A673 (cell line): ENCODE data around the gene MINDY2. TPM values are rescaled to one million over a fixed set of nuclear protein-coding genes. Genes with fewer than 3 reads are reported as not detected.
A peak's percentile ranks its signal among the peaks of the same experiment; 100 is the strongest.

Experiments used
- BruUV-seq: library from RNA; stranded (reverse); fragments of 400-500 nt; replicated peaks from 2 replicates; lab custom pipeline; 2021; lab: Mats Ljungman, UMichigan
- CTCF ChIA-PET: fragments of 300-600 bp; sonication (Branson Sonifier 250); formaldehyde crosslinking; loops from one replicate; lab custom pipeline; 2022; ENCODE audit warnings: antibody characterized with exemption; lab: Charles Lee
- POLR2A ChIA-PET: fragments of 300-600 bp; sonication (Branson Sonifier 250); formaldehyde crosslinking; loops from one replicate; lab custom pipeline; 2022; ENCODE audit warnings: antibody characterized with exemption; ENCODE audit not compliant: low non-redundant PET; lab: Charles Lee
- DNase-seq: peaks from one replicate; pipeline ENCODE4 v3.0.0-alpha.2; 2015; ENCODE audit warnings: low spot score
- H3K27ac ChIP-seq: fragments of 200-600 bp; sonication (generic); 2 replicates; pipeline ENCODE4 v1.5.1; 2016; ENCODE audit warnings: mixed run types, low read depth, mild to moderate bottlenecking, mixed read lengths, antibody characterized with exemption, low read length; ENCODE audit not compliant: poor library complexity, severe bottlenecking
- H3K27me3 ChIP-seq: fragments of 200-600 bp; sonication (generic); replicated peaks from 2 replicates; pipeline ENCODE4 v1.6.1; 2017; ENCODE audit warnings: mixed run types, low read depth, mild to moderate bottlenecking, mixed read lengths, antibody characterized with exemption, low read length; ENCODE audit not compliant: insufficient read depth, poor library complexity
- H3K36me3 ChIP-seq: fragments of 200-600 bp; sonication (generic); 2 replicates; pipeline ENCODE4 v1.6.1; 2016; ENCODE audit warnings: mixed run types, mild to moderate bottlenecking, mixed read lengths, antibody characterized with exemption, low read length; ENCODE audit not compliant: insufficient read depth, poor library complexity, severe bottlenecking
- H3K4me1 ChIP-seq: fragments of 200-600 bp; sonication (generic); 2 replicates; pipeline ENCODE4 v1.6.1; 2017; ENCODE audit warnings: mixed run types, mild to moderate bottlenecking, mixed read lengths, antibody characterized with exemption, low read length; ENCODE audit not compliant: insufficient read depth, poor library complexity, severe bottlenecking
- H3K4me3 ChIP-seq: fragments of 200-600 bp; sonication (generic); 2 replicates; pipeline ENCODE4 v1.5.1; 2016; ENCODE audit warnings: low read depth, mixed run types, mild to moderate bottlenecking, mixed read lengths, low read length; ENCODE audit not compliant: poor library complexity, severe bottlenecking
- H3K9me3 ChIP-seq: fragments of 200-600 bp; sonication (generic); 2 replicates; pipeline ENCODE4 v1.6.1; 2016; ENCODE audit warnings: mixed run types, low read depth, mild to moderate bottlenecking, mixed read lengths, antibody characterized with exemption, low read length; ENCODE audit not compliant: poor library complexity, severe bottlenecking
- CTCF ChIP-seq: fragments of 300-800, 200-600 bp; sonication (generic); conservative IDR thresholded peaks from 2 replicates; pipeline ENCODE4 v1.5.1; 2017; ENCODE audit warnings: low read depth, mild to moderate bottlenecking, antibody characterized with exemption, low read length, moderate library complexity, mixed read lengths
- EZH2 ChIP-seq: fragments of 200-600 bp; sonication (generic); IDR thresholded peaks from 2 replicates; pipeline ENCODE4 v1.6.1; 2017; ENCODE audit warnings: borderline replicate concordance, low read depth, mild to moderate bottlenecking, mixed read lengths, antibody characterized with exemption, low read length; ENCODE audit not compliant: poor library complexity, severe bottlenecking
- intact Hi-C: fragments of 100-400 bp; cut with micrococcal nuclease; formaldehyde crosslinking; loops from one replicate; pipeline ENCODE4 v1.10.0; 2022; ENCODE audit not compliant: unreplicated experiment
- total RNA-seq: library from RNA; stranded (reverse); gene quantifications from 2 replicates; pipeline ENCODE4 v1.2.3, GENCODE V29; 2021

MINDY2 gene
- total RNA-seq, 1 experiment from 2014 or later = 14.1 TPM

DNA sequence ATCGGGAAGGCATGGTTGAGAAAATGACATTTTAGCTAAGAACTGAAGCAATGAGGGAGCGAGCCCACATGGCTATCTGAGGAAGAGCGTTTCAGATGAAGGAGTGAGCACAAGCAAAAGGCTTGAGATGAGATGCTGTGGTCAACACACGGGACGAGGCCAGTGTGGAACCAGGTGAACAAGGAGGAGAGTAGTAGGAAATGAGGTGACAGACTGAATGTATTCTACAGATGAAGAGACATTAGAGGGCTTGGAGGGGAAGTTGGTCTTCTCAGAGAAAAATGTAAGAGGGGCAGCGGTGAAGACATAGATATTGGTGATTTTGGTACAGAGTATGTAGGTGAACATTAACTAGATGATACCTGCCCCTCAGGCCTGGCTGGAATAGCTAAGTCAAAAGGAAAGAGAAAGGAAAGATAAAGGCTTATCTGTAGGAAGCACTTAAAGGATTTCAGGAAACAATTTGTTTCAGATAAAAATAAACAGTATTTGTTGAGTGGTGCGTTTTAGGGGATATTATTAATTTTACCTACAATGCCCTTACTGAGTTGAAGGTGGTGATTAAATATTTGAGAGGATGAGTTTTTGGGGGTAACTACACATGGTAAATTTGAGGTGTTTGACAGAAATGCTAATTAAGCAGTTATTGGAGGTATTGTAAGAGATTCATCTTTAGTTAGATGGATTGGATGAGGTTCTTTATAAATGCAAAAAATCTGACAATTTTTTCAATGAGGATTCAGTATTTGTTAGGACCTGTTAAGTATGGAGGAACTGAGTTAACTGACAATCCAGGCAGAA is 105.4 kb downstream of the MINDY2 start:
- BruUV-seq = no TSS peak

DNA sequence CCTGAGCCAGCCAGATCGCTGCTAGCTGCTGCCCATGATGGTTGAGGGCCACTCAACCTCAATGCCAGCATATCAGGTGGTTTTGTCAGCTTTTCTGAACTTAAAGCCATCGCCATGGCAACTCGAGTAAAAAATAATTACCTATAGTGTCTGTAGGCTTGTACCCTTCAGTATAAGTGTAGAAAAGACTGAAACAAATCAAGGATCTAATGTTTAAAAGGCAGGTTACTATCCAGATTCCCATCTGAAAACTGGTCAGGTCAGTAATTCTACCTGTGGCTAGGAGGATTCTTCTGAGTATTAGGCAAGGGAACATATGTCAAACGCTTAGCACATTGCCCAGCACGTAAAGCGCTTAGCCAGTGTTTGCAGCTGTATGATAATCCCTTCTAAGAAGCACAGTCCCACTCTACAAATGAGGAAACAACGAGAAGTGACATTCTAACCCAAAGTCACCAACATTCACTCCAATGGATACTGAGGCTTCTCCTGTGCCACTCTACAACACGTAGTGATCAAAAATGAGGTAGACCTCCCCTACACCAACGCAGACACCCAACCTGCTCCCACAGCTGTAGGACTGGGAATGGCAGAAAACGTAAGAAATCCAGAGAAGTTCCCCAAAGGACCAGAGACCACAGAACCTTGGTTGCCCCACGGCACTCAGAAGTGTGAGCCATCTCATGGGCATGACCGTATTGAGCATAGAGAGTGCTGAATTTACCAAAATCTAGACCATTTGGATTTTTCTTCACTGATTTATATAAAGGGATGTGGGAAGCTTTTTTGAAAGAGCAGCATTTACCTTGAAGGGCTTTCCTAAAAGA is 107.1 kb downstream of the MINDY2 start:
- no TSS peak for BruUV-seq
- H3K4me1 ChIP-seq = peaks cover 26% of the 10 kb centered on the region
- no peak overlapping the region for H3K27ac ChIP-seq
- no peak overlapping the region for H3K4me3 ChIP-seq
- intact Hi-C loops = no loop called here
- no peaks in the 10 kb centered on the region for H3K27me3 ChIP-seq
- ChIA-PET CTCF (no interaction called here), POLR2A (no interaction called here)
- peaks cover 43% of the 10 kb centered on the region for H3K36me3 ChIP-seq
- no peaks in the 10 kb centered on the region for H3K9me3 ChIP-seq
- TF ChIP-seq CTCF = no peak
- TF ChIP-seq EZH2 = no peak
- DNase-seq = no peak

More for the DNA sequence above, 105.4 kb downstream of the MINDY2 start:
- TF ChIP-seq EZH2 (no peak), CTCF (no peak)
- no peaks in the 10 kb centered on the region for H3K27me3 ChIP-seq
- POLR2A ChIA-PET = no interaction called here
- H3K4me3 ChIP-seq = no peak overlapping the region
- intact Hi-C loops = no loop called here
- H3K36me3 ChIP-seq = peaks cover 26% of the 10 kb centered on the region
- CTCF ChIA-PET = no interaction called here
- DNase-seq = no peak
- H3K4me1 ChIP-seq = peaks cover 26% of the 10 kb centered on the region
- no peaks in the 10 kb centered on the region for H3K9me3 ChIP-seq
- H3K27ac ChIP-seq = no peak overlapping the region

- TF ChIP-seq CTCF (no peak), EZH2 (no peak)
- CTCF ChIA-PET = no interaction called here
- H3K36me3 ChIP-seq = peaks cover 59% of the 10 kb centered on the region
- intact Hi-C loops = loop anchor here (10.0 kb wide), 1 partner anchor 656 kb away; no protein-coding TSS in a partner anchor
- no TSS peak for BruUV-seq
- no peaks in the 10 kb centered on the region for H3K9me3 ChIP-seq
- POLR2A ChIA-PET = no interaction called here
- peak overlapping the region; percentile 59 for H3K27ac ChIP-seq
- no peaks in the 10 kb centered on the region for H3K27me3 ChIP-seq
- peaks cover 26% of the 10 kb centered on the region for H3K4me1 ChIP-seq
- DNase-seq = no peak
- H3K4me3 ChIP-seq = no peak overlapping the region
These were observed 109.2 kb downstream of the MINDY2 start for GRCh38 chr15:58880320-58880719.
